CD4-positive, alpha-beta T cell treated with Interleukin-12 subunit alpha and Interleukin-12 subunit beta, for 1 hour (primary cell): ENCODE measurements around the gene GRB7.
"Not testable (repeated sequence)": the region's sequence is repeated elsewhere in the genome, so short reads cannot be mapped to it uniquely, and the experiment has no call there.

Experiments used
- DNase-seq: peaks from one replicate; pipeline ENCODE4 v3.0.0-alpha.2; 2020

Gene GRB7

DNA sequence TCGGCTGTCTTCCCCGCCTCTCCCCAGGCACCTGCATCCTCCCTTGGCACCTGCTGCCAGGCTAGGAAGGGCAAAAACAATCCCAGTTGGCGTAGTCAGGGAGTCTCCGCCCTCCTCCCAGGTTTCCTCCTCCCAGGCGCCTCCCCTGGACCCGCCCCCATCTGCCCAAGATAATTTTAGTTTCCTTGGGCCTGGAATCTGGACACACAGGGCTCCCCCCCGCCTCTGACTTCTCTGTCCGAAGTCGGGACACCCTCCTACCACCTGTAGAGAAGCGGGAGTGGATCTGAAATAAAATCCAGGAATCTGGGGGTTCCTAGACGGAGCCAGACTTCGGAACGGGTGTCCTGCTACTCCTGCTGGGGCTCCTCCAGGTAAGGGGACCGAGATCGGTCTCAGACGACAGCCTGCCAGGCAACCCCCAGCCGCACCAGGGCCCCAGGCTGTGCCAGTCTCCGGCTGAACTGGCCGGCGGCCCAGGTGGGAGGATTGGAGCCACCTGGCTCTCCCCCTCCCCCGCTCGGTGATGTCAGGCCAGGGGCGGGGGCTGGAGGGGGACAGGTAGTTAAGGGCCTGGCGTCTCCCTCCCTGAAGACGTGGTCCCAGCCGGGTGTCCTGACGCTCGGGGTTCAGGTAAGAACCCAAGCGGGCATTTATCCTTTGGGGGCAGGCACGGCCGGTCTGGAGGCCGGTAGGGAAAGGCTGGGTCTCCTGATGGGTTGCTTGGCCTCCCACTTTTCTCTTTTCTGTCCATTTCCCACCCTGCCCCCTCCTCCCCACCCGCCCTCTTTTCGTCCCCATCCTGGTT, at the start of gene GRB7:
GRB7 (plus strand) TSS at position 179 of the 808 bp plus-strand sequence. CDS start 4,364 bp downstream, outside the sequence.
- no peak for DNase-seq

DNA sequence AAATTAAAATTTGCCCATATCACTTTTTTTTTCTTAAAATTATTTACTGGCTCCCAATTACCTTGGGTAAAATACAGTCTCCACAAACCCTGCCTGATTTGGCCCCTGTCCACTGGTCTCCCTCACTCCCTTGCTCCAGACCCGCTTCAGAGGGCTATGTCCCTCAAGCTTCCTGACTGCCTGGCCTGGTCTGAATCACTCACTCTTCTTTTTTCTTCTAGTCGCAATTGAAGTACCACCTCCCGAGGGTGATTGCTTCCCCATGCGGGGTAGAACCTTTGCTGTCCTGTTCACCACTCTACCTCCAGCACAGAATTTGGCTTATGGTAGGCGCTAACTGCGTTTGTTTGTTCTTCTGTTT, 49.3 kb upstream of the GRB7 start:
- no peak for DNase-seq

DNA sequence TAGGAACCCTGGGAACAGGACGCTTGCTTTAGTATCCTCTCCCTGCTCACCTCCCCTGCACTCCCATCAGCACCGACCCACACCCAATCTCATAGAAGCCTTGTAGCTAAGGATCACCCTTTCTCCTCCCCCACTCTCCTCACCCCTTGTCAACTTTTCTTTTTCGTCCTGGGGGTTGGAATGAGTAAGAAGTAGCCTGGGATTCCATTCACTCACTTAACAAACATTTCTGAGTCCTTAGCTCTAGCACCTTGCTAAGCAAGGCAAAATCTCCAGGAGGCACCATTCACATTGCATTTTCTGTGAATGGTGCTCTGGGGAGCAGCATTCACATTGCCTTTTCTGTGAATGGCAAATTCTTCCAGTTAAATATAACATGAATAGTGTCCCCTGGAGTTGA, 48.8 kb upstream of the GRB7 start:
- DNase-seq: no peak

DNA sequence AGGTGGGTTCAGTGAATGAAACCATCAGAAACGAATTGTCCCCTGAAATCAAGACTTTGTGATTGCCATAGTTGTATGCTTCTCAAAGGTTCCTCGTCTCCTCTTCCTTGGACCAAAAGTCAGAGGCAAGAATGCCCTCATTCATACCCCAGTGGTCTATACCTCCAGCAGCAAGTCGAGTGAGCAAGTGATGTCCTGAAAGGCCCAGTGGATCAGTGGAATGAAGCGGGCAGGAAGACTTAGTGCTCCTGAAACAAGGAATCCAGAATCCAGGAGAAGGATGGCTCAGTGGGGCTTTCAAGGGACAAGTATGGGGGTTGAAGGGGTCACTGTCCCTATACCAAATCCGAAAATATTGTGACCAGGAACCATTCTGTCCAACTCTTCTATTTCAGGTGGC, 43.1 kb upstream of the GRB7 start:
- DNase-seq: no peak

DNA sequence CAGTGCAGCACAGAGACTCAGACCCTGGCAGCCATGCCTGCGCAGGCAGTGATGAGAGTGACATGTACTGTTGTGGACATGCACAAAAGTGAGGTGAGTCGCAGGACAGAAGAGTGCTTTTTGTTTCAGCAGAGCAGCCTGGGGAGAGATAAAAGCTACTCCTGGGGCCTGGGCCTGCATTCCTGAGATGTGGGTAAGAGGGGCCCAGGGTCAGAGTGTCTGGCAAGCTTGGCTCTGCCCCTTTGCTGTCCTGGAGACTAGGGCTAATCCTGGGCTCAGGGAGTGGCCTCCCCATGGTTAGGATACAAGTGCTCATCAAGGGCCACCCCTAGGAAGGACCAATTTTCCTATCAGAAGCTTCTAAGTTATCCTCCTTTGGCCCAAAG, 42.7 kb upstream of the GRB7 start:
- DNase-seq: no peak

DNA sequence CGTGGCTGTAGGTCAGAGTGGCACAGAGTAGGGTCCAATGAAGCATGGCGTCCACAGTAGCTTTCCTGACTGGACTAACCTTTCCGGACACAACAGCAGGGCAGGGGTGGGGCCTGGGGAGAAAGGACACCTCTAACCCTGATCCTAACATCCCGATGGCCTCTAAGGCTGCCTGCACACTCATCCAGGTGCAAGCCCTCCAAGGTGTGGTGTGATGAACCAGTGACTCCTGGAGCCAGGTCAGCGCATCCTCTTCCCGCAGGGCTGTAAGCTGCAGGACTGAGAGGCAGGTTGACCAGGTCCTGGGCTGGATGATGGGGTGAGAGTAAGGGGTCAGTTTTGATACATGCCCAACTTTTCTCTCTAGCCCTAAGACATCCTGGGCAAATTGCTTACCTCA, 41.0 kb upstream of the GRB7 start:
- DNase-seq: no peak

DNA sequence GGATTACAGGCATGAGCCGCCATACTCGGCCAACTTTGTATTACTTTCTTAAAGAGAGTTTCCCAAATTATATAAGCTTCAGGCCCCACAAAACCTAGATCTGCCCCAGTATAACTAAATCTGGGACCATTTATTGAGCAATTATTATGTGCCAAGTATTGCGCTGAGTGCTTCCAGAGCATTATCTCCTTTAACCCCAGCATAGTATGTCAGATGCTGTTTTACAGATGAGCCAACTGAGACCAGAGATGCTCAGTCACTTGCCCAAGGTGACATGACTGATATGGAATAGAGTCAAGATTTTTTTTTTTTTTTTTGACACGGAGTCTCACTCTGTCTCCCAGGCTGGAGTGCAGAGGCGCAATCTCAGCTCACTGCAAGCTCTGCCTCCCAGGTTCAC, 39.8 kb upstream of the GRB7 start:
- DNase-seq: no peak

DNA sequence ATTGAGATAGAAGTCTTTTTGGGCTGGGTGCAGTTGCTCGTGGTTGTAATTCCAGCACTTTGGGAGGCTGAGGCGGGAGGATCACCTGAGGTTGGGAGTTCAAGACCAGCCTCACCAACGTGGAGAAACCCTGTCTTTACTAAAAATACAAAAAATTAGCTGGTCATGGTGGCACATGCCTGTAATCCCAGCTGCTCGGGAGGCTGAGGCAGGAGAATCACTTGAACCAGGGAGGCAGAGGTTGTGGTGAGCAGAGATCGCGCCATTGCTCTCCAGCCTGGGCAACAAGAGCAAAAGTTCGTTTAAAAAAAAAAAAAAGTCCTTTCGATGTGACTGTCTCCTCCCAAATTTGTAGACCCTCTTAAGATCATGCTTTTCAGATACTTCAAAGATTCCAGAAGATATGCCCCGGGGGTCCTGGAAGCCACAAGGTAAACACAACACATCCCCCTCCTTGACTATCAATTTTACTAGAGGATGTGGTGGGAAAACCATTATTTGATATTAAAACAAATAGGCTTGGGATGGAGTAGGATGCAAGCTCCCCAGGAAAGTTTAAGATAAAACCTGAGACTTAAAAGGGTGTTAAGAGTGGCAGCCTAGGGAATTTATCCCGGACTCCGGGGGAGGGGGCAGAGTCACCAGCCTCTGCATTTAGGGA, 38.5 kb upstream of the GRB7 start:
- not testable (repeated sequence) for DNase-seq

DNA sequence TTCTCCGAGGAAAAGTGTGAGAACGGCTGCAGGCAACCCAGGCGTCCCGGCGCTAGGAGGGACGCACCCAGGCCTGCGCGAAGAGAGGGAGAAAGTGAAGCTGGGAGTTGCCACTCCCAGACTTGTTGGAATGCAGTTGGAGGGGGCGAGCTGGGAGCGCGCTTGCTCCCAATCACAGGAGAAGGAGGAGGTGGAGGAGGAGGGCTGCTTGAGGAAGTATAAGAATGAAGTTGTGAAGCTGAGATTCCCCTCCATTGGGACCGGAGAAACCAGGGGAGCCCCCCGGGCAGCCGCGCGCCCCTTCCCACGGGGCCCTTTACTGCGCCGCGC, 38.0 kb upstream of the GRB7 start, which contains the start of gene ERBB2:
ERBB2 (plus strand) TSS at position 247 of the 330 bp plus-strand sequence. CDS start 175 bp downstream, outside the sequence.
- no peak for DNase-seq

DNA sequence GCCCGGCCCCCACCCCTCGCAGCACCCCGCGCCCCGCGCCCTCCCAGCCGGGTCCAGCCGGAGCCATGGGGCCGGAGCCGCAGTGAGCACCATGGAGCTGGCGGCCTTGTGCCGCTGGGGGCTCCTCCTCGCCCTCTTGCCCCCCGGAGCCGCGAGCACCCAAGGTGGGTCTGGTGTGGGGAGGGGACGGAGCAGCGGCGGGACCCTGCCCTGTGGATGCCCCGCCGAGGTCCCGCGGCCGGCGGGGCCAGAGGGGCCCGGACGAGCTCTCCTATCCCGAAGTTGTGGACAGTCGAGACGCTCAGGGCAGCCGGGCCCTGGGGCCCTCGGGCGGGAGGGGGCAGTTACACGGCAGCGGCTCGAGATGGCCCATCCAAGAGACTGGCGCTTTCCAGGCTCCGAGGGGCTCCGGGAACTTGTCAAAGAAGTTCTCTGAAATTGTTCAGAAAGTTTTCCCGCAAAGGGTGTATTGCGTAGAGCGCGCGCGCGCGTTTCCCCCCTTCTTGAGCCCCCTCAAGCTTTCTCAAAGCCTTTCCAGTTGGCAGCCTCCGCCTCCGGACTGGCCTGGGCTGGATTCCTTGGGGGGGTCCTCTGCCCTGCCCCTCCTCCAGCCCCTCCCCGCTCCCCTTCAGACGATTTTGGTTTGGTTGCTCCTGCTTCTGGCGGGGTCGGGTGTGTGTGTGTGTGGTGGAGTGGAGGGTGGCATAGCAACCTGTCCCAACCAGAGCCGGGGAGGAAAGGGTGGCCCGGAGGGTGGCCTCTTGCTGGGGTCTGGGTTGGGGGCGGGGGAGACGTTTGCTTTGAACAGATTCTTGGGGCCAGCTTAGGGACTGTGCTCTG, 37.4 kb upstream of the GRB7 start:
- no peak for DNase-seq

DNA sequence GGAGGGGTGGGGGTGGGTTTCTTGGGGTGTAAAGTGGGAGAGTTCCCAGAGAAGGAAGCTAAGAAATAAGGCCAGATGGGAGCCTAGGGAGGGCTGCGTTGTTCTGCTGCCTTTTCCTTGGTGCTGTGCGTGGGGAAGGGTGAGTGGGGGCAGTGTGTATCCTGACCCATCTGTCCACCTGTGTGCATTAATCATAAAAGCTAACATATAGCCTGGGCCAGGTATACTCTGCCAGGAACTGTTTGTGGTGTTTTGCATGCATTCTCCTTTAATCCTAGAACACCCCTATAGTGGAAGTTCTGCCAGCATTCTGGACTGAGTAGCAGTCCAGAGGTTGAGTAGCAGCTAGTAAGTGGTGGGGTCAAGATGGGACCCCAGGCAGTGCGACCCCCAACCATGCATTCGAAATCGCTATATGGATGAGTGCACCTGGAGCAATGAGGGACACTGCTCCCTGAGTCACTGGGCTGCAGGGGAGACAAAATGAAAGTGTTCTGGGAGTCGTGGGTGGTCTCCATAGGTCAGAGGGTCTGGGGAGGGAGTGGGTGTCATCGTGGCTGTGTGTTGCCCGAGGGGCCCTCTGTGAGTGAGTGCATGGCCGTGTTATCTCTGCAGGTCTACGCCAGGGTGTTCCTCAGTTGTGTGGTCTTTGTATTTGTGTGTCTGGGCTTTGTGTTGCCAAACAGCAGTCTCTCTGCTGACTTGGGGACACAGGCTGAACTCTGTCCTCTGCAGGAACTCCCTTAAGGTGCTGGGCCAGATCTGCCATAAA, 36.5 kb upstream of the GRB7 start:
- DNase-seq: no peak

DNA sequence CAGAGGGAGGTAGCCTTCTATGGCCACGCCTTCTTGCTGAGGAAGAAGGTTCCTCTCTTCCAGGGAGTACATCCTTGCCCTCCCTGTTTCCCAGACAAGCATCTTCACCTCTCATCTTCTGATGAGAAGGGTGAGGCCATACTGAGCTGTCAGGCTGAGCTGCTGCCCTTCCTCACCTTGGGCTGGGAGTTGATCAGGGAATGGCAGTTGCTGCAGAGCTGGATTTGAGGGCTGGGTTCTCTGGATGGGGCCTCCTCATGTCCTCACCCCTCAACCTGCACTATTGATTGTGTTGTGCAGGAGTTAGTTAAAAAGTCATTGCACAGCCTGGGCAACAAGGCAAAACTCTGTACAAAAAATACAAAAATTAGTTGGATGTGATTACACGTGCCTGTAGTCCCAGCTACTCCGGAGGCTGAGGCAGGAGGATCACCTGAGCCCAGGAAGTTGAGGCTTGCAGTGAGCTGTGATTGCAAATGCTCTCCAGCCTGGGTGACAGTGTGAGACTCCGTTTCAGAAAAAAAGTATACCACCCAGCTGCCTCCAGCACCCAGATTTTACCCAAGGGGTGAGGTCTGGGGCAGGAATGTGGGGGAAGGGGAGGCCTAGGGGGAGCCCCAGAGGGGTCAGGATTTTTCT, 35.8 kb upstream of the GRB7 start:
- no peak for DNase-seq

DNA sequence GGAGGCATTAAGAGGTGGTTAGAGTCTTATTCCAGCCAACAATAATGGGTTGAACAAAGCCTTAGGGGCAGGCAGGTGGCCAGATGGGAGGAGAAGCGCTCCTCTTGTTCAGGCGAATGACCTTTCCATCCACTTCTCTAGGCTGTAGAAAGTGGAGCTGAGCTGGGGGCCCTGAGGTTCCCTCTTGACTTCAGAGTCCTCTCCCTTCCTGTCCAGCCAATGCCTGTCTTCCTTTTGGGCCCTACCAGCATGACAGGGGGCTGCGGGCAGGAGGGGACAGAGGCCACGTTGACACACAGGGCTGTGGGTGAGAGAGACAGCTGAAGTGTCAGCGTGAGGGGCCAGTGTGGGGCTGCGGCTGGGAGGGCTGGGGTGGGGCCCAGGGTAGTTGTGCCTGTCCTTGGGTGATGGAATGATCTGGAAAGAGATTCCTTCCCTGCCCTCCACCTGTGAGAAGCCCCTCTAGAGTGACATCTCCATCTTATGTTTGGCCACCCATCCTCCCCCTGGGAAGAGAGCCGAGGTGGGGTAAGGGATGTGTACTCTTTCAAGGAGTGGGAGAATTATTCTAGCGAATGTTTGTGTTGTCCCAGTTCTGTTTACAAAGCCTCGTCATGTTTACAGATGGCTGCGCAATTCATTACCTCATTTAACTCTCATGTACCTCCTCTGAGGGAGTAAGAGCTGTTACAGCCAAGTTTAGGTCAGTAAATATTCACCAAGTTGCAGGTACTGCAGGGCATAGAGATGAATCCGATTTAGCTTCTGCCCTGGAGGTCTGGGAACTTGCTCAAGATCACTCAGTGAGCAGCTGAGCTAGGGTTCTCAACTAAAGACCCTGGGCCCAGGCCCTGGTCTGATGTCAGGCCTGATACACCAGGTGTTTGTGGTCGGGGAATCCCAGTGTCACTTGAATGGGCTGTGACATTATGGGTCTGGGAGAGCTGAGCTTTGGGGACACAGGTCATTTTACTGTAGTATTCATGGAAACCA, 34.5 kb upstream of the GRB7 start:
- no peak for DNase-seq

DNA sequence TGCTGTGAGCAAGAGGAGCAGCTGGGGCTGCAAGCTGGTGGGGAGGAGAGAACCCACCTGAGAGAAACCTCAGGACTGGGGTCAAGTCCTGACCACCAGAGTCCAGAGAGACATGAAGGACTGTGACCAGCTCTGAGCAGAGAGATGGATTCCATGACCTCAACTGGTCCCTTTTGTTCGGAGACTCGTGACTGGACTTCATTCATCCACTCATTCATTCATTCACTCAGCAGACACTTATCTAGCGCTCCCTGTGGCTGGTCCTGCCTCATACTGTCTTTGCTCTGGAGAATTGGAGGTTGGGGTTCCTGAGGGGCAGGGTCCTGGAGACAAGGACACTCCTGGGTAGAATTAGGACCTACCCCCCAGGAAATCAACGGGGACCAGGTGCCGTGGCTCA, 33.8 kb upstream of the GRB7 start:
- no peak for DNase-seq

DNA sequence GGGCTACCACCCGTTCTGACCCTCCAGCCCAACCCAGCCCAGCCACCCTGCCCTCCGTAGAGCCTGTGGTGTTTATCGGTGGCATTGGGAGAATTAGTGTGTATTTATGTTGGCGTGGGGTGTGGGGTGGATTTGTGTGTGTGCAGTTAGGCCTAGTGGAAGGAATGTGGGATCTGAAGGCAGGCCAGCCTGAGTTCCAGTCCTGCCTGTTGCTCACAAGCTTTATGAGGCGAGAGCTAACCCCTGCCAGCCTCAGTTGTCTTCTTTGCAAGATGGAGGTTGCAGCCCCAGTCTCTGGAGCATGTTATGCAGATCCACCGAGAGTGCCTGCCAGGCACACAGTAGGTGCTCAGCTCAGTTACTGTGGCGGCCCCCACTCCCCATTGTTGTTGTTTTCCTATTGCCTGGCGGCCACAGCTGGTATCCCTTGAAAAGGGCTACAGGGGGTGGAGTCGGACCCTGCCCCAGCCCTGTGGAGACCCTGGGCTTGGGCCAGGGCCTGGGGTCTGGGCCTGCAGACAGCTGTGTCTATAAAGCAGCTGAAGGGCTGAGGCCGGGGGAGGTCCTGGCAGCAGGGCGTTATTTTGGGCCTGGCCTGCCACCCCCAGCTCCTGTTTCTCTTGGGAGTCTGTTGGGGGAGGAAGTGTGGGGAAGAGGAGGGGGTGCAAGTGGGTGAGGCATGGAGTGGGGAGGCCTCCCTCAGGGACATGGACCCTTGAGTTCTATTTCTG, 32.8 kb upstream of the GRB7 start:
- DNase-seq: no peak

DNA sequence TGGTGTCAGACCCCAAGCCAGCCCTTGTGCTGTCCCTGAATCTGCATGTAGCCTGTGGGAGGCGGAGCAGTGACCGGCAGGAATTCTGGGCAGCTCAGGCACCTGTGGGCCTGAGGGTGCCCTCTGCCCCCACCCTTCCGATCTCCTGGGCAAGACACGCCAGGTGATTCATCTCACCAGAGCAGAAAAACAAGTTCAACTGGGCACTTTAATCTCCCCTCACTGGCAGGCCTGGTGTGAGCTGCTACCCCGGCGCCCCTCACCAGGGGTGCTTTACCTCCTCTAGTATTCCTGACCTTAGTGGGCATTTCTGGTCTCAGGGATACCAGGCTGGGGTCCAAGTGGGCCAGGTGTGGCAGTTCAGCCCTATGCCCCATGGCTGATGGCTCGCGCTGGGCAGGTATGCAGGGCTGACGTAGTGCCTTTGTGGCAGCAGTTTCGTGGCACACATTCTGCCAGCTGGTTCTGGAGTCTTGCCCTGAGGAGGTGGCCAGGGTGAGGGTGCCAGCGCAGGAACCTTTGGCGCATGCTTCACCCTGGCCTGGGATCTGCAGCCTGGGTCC, 31.9 kb upstream of the GRB7 start:
- DNase-seq: no peak

DNA sequence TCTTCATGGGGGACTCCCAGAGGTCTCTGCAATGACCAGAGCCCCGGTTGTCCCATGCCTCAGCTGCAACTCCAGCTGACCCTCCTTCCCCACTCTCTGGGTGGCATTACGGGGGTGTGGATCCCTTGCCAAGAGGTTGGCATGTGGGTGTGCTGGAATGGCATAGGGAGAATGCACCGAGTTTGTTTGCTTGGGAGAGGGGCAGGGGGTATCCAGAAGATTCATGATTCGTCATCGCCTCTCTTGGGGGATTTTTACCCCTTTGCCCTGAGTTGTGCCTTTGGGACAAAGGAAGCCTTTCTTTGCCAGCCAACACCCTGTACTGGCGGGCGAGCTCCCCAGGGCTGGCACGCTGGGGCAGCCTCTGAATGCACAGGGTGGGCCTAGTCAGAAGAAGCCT, 31.4 kb upstream of the GRB7 start:
- DNase-seq: no peak

DNA sequence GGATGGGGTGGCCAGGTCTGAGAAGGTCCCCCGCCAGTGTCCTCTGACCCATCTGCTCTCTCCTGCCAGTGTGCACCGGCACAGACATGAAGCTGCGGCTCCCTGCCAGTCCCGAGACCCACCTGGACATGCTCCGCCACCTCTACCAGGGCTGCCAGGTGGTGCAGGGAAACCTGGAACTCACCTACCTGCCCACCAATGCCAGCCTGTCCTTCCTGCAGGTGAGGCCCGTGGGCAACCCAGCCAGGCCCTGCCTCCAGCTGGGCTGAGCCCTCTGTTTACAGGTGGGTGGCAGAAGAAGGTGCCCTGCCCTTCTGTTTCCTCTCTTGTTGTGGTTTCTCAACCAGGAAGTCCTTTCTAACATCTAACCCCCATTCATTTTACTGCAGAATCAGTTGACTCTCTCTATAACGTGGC, 30.8 kb upstream of the GRB7 start:
- peak; percentile 17 for DNase-seq

DNA sequence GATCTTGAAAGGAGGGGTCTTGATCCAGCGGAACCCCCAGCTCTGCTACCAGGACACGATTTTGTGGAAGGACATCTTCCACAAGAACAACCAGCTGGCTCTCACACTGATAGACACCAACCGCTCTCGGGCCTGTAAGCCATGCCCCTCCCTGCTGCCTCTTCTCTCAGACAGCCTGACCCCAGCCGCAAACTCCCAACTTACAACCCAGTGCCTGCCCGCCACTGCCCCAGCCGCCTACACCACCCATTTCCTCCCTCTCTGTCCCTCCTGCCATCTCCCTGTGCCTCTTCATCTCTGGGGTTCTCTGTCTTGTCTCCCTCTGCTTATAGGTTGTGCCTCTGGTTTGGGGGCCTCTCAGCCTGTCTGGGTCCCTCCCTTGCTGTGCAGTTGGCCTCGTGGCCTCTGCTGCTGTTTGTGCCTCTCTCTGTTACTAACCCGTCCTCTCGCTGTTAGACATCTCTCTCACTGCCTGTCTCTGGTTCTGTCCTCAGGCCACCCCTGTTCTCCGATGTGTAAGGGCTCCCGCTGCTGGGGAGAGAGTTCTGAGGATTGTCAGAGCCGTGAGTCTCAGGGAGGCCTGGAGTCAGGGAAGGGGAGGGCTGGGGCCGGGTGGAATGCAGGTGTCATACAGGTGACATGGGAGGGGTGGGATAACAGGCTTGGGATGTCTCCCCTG, 28.3 kb upstream of the GRB7 start:
- DNase-seq: peak; percentile 14
